Measurements from ENCODE around the gene TCF12.

The TCF12 gene

DNA sequence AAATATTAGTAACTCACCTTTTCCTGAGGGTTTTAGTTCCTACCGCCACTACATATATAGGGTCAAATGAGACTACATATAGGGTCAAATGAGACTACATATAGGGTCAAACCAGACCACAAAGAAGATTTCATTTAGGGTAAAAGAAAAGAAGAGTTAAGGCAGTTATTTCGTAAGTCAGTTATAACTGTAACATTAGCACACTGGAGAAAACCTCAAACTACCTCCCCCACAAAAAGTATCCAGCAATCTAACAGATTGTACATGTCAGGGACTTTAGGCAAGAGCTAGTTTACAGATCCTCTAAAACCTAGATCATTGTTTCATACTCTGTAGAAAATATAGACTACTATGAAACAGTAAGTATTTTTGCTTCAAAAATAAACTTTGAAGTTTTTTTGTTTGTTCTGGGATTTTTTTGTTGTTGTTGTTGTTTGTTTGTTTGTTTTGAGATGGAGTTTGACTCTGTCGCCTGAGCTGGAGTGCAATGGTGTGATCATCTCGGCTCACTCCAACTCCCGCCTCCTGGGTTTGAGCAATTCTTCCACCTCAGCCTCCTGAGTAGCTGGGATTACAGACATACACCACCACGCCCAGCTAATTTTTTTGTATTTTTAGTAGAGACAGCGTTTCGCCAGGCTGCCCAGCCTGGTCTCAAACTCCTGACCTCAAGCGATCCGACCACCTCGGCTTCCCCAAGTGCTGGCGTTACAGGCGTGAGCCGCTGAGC, 365.5 kb downstream of the TCF12 start:
- TF ChIP-seq, protein P1, sequence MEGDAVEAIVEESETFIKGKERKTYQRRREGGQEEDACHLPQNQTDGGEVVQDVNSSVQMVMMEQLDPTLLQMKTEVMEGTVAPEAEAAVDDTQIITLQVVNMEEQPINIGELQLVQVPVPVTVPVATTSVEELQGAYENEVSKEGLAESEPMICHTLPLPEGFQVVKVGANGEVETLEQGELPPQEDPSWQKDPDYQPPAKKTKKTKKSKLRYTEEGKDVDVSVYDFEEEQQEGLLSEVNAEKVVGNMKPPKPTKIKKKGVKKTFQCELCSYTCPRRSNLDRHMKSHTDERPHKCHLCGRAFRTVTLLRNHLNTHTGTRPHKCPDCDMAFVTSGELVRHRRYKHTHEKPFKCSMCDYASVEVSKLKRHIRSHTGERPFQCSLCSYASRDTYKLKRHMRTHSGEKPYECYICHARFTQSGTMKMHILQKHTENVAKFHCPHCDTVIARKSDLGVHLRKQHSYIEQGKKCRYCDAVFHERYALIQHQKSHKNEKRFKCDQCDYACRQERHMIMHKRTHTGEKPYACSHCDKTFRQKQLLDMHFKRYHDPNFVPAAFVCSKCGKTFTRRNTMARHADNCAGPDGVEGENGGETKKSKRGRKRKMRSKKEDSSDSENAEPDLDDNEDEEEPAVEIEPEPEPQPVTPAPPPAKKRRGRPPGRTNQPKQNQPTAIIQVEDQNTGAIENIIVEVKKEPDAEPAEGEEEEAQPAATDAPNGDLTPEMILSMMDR (IDR thresholded peaks at IDR 0.05): no peak

DNA sequence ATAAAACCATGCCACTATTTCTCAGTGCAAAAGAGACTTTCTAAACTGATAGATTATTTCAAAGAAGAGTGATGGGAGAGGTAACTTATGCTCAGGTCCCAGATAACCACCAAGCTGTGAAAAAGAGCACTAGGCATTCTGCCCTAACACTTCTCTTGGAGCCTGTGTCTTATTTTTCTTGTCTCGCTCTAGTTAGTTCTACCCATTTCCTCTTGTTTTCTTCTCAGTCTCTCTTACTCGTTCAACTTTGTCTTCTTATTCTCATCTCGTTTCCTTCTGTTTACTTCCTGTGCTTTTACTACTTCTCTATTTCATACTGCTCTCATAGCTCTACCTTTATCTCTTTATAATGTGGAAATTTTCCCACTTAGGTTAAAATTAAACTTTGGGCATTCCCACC, 366.1 kb downstream of the TCF12 start:
- TF ChIP-seq, protein P1 (IDR thresholded peaks at IDR 0.05): no peak

GRCh38 chr15:57285386-57285785, 366.9 kb downstream of the TCF12 start:
- TF ChIP-seq, protein P1 (IDR thresholded peaks at IDR 0.05): no peak

DNA sequence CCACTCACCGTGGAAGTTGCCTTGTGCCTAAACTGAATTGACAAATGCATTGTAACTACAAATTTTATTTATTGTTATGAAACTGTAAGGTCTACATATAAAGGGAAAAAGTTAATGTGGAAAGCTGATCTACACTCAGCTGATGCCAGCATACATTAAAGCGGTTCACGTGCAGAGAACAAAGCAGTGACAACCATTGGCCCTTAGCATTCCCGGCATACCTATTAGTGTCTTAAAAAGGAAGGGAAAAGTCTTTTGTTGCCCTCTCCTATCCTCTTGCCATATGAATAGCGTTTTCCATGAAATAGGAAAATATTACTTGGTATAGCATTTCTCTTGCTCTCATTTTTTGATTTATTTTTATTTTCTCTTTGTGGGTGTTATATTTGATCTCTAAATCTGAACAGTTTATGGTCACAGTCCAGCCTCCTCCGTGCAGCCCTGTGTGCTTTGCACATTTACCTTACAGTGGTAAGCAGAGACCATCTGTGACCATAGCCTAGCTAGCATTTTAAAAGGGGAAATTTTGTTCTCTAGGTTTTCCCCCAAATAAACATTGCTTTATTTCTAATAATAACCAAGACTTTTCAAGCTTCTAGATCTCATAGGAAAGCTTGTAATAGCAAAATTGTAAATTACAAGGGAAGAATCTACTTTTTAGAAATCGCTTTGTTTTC, 368.1 kb downstream of the TCF12 start:
- TF ChIP-seq, protein P1 (IDR thresholded peaks at IDR 0.05): no peak

DNA sequence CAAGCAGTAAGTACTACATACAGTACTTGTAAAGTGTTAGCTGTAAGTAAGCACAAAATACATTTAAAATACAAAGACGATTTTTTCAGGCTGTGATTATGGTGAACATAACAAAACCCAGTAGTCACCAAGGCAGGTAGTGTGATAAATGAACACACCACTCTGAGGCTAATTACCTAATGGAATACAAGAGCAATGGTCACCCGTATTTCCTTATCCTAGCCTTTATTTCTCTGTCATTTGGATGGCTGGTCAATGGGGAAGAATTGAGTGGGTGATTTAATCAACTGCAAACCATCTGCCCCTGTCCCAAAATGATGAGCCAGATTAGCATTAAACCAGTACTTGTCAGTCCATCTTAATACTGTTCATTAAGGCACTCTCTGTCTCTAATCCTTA, 368.7 kb downstream of the TCF12 start:
- TF ChIP-seq, protein P1 (IDR thresholded peaks at IDR 0.05): no peak

DNA sequence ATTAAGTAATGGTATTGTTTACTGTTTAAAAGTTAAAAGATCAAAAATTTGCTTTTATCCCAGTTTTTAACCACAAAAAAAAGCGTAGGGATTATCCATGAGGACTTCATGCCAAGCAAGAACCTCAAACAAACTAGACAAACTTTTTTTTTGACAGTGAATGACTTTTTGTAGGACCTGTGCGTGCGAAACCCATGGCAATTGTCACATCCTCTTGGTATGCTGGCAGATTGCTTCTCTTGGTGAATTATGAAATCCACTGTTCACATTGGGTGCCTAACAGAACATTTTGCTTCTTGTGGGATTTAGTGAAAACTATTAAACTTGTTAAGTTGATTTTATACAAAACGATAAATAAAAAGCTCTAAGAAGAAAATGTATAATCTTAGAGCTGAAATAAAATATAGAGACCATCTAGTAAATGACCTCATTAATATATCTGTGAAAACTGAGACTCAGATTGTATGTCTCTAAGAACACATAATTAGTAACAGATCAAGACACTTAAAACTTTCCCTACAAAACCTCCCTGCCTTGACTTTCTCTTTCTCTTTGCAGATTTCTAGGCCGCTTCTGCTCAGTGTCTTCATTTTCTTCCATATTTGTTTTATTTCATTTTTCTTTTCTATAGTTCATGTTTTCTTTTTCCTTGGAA, 370.6 kb downstream of the TCF12 start:
- TF ChIP-seq, protein P1 (IDR thresholded peaks at IDR 0.05): no peak

DNA sequence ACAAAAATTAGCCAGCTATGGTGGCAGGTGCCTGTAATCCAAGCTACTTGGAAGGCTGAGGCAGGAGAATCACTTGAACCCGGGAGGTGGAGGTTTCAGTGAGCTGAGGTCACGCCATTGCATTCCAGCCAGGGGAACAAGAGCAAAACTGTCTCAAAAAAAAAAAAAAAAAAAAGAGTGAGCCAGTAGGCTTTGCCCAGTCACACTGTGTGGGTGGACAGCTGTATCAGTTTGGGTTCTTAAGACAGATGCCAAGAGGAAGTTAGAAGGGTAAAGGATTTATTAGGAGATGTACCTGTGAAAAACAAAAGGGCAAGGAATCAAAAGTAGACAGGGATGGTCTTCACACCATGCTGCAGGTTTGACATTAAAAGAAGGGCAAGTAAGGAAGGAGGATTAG, 371.7 kb downstream of the TCF12 start:
- TF ChIP-seq, protein P1 (IDR thresholded peaks at IDR 0.05): no peak

Data from LNCAP (cell line).